ENCODE data around the gene GLYR1. TPM values are rescaled to one million over a fixed set of nuclear protein-coding genes. Genes with fewer than 3 reads are reported as not detected.

The GLYR1 gene
- total RNA-seq, 4 donors from 2014 or later = 31.9 to 47.9 (median 45.8) TPM

GRCh38 chr16:4847774-4848587 is 893 bp upstream of the GLYR1 start:
- Histone ChIP-seq H3K36me3 (peaks cover 14 to 28% (median 17%) of the 10 kb centered on the region in 3 donors), H3K27me3 (no peaks in the 10 kb centered on the region), H3K9me3 (no peaks in the 10 kb centered on the region), H3K4me3 (peak overlapping the region; percentile 82 to 93 (median 84)), H3K4me1 (peaks cover 27 to 73% (median 53%) of the 10 kb centered on the region in 3 donors), H3K27ac (peak overlapping the region; percentile 96 to 99 (median 98))
- WGBS, 2 donors = 0 to 2% methylated on average over 13 to 32 of the region's 83 CpGs
- intact Hi-C loops (cut with DNase I) = loop anchor here (5.0 kb wide), 1 partner anchor 99 kb away; no protein-coding TSS in a partner anchor
- DNase-seq = no peak
- TF ChIP-seq CTCF (IDR thresholded peaks at IDR 0.05) (peak in 1 of 6 experiments; percentile 14), POLR2A (IDR thresholded peaks at IDR 0.05) (no peak)

- TF ChIP-seq CTCF (IDR thresholded peaks at IDR 0.05) (no peak), POLR2A (IDR thresholded peaks at IDR 0.05) (peak in 1 of 4 donors; percentile 27)
- H3K36me3 ChIP-seq = peaks cover 23 to 40% (median 23%) of the 10 kb centered on the region in 3 donors
- H3K4me3 ChIP-seq = peak overlapping the region; percentile 82 to 93 (median 84)
- H3K9me3 ChIP-seq = no peaks in the 10 kb centered on the region
- WGBS, 2 donors = 0 to 2% methylated on average over 2 to 12 of the region's 27 CpGs
- DNase-seq = no peak
- no peaks in the 10 kb centered on the region for H3K27me3 ChIP-seq
- H3K4me1 ChIP-seq = peaks cover 27 to 58% (median 38%) of the 10 kb centered on the region in 3 donors
- intact Hi-C loops (cut with DNase I) = loop anchor here (5.0 kb wide), 1 partner anchor 101 kb away; no protein-coding TSS in a partner anchor
- peak overlapping the region; percentile 96 to 99 (median 98) for H3K27ac ChIP-seq
These were observed 586 bp downstream of the GLYR1 start for GRCh38 chr16:4846503-4846900.

DNA sequence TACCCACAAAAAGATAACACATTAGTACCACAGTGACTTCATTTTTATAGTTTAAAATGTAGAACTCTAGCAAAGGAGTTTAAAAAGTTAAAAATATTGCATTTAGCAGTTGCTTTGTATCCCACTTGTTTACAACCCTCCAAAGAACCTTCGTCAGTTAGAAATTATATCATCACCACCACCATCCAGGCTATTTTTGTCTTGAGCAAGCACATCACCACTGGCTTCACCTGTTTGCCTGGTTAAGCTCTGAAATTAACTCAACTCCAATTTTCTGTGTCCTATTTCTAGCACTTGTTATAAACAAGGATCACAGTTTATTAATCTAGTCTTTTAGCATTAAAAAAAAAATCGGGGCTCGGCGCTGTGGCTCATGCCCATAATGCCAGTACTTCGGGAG is 6.1 kb downstream of the GLYR1 start:
- H3K27ac ChIP-seq = no peak overlapping the region
- DNase-seq = no peak
- H3K4me1 ChIP-seq = peaks cover 7 to 18% (median 9%) of the 10 kb centered on the region in 3 donors
- no peaks in the 10 kb centered on the region for H3K27me3 ChIP-seq
- H3K4me3 ChIP-seq = no peak overlapping the region
- H3K9me3 ChIP-seq = no peaks in the 10 kb centered on the region
- TF ChIP-seq POLR2A (IDR thresholded peaks at IDR 0.05) (no peak), CTCF (IDR thresholded peaks at IDR 0.05) (no peak)
- peaks cover 35 to 95% (median 42%) of the 10 kb centered on the region in 3 donors for H3K36me3 ChIP-seq
- 73 to 77% methylated on average over 5 of the region's 5 CpGs for WGBS, 2 donors
- intact Hi-C loops (cut with DNase I) = no loop called here

DNA sequence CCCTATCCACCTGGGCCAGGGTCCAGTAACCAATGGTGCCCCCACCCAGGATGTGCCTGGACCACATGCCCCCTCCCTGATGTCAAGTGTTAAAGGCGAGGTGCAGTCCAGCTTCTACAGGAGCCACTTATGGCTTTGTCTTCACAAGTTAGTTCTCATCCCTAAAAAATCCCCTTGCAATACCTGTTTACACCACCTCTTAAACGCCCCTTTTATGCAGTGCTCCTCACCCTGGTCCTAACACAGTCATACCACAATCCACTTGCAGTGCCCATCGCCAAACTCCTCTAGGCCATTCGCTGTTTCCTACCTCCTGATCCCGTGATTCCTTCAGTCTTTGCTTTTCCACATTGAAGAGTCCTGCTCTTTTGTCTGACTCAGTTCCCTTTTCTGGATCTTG is 7.1 kb downstream of the GLYR1 start:
- H3K4me3 ChIP-seq = no peak overlapping the region
- intact Hi-C loops (cut with DNase I) = no loop called here
- no peak overlapping the region for H3K27ac ChIP-seq
- DNase-seq = no peak
- WGBS, 2 donors = 57 to 72% methylated on average over 5 of the region's 5 CpGs
- peaks cover 35 to 100% (median 38%) of the 10 kb centered on the region in 3 donors for H3K36me3 ChIP-seq
- H3K9me3 ChIP-seq = no peaks in the 10 kb centered on the region
- no peaks in the 10 kb centered on the region for H3K27me3 ChIP-seq
- H3K4me1 ChIP-seq = peaks cover 0 to 8% (median 0%) of the 10 kb centered on the region in 3 donors
- TF ChIP-seq POLR2A (IDR thresholded peaks at IDR 0.05) (no peak), CTCF (IDR thresholded peaks at IDR 0.05) (peak in 1 of 6 experiments; percentile 19)
